K562 (cell line): ENCODE results near the gene P3H4. TPM values are rescaled to one million over a fixed set of nuclear protein-coding genes. Genes with fewer than 3 reads are reported as not detected.

Experiments used
- ATAC-seq: fragments of 200-7000 bp; cut with Tn5 transposase; 3 replicates; pipeline ENCODE4 v1.9.1; 2020; ENCODE audit warnings: moderate library complexity
- BruUV-seq: library from RNA; stranded (reverse); fragments of 400-500 nt; replicated peaks from 2 replicates; lab custom pipeline; 2021; lab: Mats Ljungman, UMichigan
- CTCF ChIA-PET: fragments of 300-600 bp; formaldehyde crosslinking; extraction: SDS; loops from one replicate; lab custom pipeline; 2021; ENCODE audit warnings: low intra/inter-chr PET ratio; lab: Yijun Ruan, JAX
- POLR2A ChIA-PET: fragments of 300-600, 350-650 bp; sonication (Branson Sonifier 250); formaldehyde crosslinking; extraction: SDS; loops from one replicate; lab custom pipeline; 2021; ENCODE audit warnings: antibody characterized with exemption, inconsistent platforms; lab: Yijun Ruan, JAX
- DNase-seq, 4 experiments: peaks; one replicate each; pipeline versions ENCODE4 v3.0.0 to v3.0.0-alpha.2; 2011 to 2018; ENCODE audit warnings: low spot score in 3 of 4, mixed read lengths in 3 of 4; ENCODE audit errors: extremely low read depth in 1 of 4
- FAIRE-seq: peaks from 2 replicates; lab custom pipeline; 2011; peaks lifted over from hg19 to GRCh38; lab: Jason Lieb, UNC
- H2AFZ ChIP-seq: 2 replicates; pipeline ENCODE4 v1.6.0; 2011; ENCODE audit warnings: low read depth, low read length, control low read depth, inconsistent platforms
- H3K27ac ChIP-seq: fragments of 200-600 bp; 3 replicates; pipeline ENCODE4 v1.8.0; 2011; ENCODE audit warnings: low read depth, mild to moderate bottlenecking, control low read depth, inconsistent platforms, low read length, moderate library complexity, mixed read lengths; ENCODE audit errors: extremely low read depth
- H3K27me3 ChIP-seq, 2 experiments: fragments of 300-600 bp in 1 of 2; 2 replicates in 1 of 2; 3 replicates in 1 of 2; pipeline versions ENCODE4 v1.6.0 to v1.8.0; 2011; ENCODE audit warnings: inconsistent platforms in 2 of 2, low read length in 2 of 2, mild to moderate bottlenecking in 1 of 2, mixed read lengths in 1 of 2, moderate library complexity in 1 of 2; ENCODE audit not compliant: control insufficient read depth in 2 of 2, insufficient read depth in 2 of 2
- H3K36me3 ChIP-seq: fragments of 300-600 bp; 3 replicates; pipeline ENCODE4 v1.8.0; 2011; ENCODE audit warnings: mild to moderate bottlenecking, low read length, inconsistent platforms; ENCODE audit not compliant: control insufficient read depth, insufficient read depth
- H3K4me1 ChIP-seq, 2 experiments: fragments of 200-600 bp in 1 of 2; replicated peaks in 1 of 2; 2 replicates in 1 of 2; 3 replicates in 1 of 2; pipeline versions ENCODE4 v1.5.1 to v1.8.0; 2011; ENCODE audit warnings: inconsistent platforms in 2 of 2, low read length in 2 of 2, mild to moderate bottlenecking in 1 of 2, mixed read lengths in 1 of 2, moderate library complexity in 1 of 2; ENCODE audit not compliant: control insufficient read depth in 2 of 2, insufficient read depth in 2 of 2
- H3K4me2 ChIP-seq: 2 replicates; pipeline ENCODE4 v1.6.1; 2011; ENCODE audit warnings: low read length, control low read depth, inconsistent platforms, mixed read lengths; ENCODE audit not compliant: insufficient read depth
- H3K4me3 ChIP-seq: fragments of 200-600 bp; sonication (generic), shearing (Covaris generic); 2 replicates; pipeline ENCODE4 v1.5.1; 2016; ENCODE audit warnings: control low read depth, inconsistent platforms
- H3K79me2 ChIP-seq: fragments of 200-600 bp; 3 replicates; pipeline ENCODE4 v1.8.0; 2011; ENCODE audit warnings: low read length, inconsistent platforms; ENCODE audit not compliant: control insufficient read depth, insufficient read depth
- H3K9ac ChIP-seq, 2 experiments: 2 replicates each; pipeline versions ENCODE4 v1.6.0 to v1.6.1; 2011; ENCODE audit warnings: low read depth in 2 of 2, low read length in 2 of 2, control low read depth in 1 of 2, inconsistent platforms in 1 of 2, mild to moderate bottlenecking in 1 of 2, mixed read lengths in 1 of 2; ENCODE audit not compliant: insufficient read depth in 1 of 2
- H3K9me1 ChIP-seq: one replicate; pipeline ENCODE4 v1.6.0; 2011; ENCODE audit warnings: inconsistent platforms, mild to moderate bottlenecking, low read length, moderate library complexity; ENCODE audit not compliant: control insufficient read depth, insufficient read depth
- H3K9me3 ChIP-seq: replicated peaks from 2 replicates; pipeline ENCODE4 v1.5.1; 2011; ENCODE audit warnings: low read depth, low read length, inconsistent platforms; ENCODE audit not compliant: control insufficient read depth, insufficient read depth
- H4K20me1 ChIP-seq: replicated peaks from 2 replicates; pipeline ENCODE4 v1.6.1; 2011; ENCODE audit warnings: low read length, inconsistent platforms, mixed read lengths; ENCODE audit not compliant: control insufficient read depth, insufficient read depth
- BCLAF1 ChIP-seq, 2 experiments: fragments of 450-650 bp in 1 of 2; IDR thresholded peaks; 2 replicates each; pipeline ENCODE4 v1.6.1; 2011 to 2017; ENCODE audit warnings: low read depth in 2 of 2, antibody characterized with exemption in 1 of 2, borderline replicate concordance in 1 of 2, low read length in 1 of 2, mild to moderate bottlenecking in 1 of 2, mixed read lengths in 1 of 2; ENCODE audit not compliant: control insufficient read depth in 1 of 2
- CHCHD3 ChIP-seq: fragments of 250-450 bp; sonication (Bioruptor Pico); IDR thresholded peaks from 2 replicates; pipeline ENCODE4 v2.1.2; 2022; ENCODE audit warnings: mild to moderate bottlenecking
- HCFC1 ChIP-seq: IDR thresholded peaks from 2 replicates; pipeline ENCODE4 v1.6.1; 2012; ENCODE audit warnings: low read depth, low read length, improper control_type of control experiment
- HDAC8 ChIP-seq: fragments of 450-650 bp; IDR thresholded peaks from 2 replicates; pipeline ENCODE4 v1.6.1; 2016; ENCODE audit warnings: mild to moderate bottlenecking, missing genetic modification characterization, moderate library complexity, missing compliant biosample characterization
- MAFK ChIP-seq: IDR thresholded peaks from 2 replicates; pipeline ENCODE4 v1.6.1; 2011; ENCODE audit warnings: low read length, improper control_type of control experiment
- PHB2 ChIP-seq: fragments of 450-650 bp; IDR thresholded peaks from 2 replicates; pipeline ENCODE4 v1.6.1; 2017; ENCODE audit warnings: low read depth
- SMC3 ChIP-seq: conservative IDR thresholded peaks from 2 replicates; pipeline ENCODE4 v1.6.1; 2011; ENCODE audit warnings: low read depth, low read length, improper control_type of control experiment; ENCODE audit not compliant: insufficient read depth
- ZFP91 ChIP-seq: sonication (generic); formaldehyde crosslinking; IDR thresholded peaks from 2 replicates; pipeline ENCODE4 v1.8.0; 2022; ENCODE audit warnings: mild to moderate bottlenecking, missing genetic modification reagents
- WGBS: fragments of 100-300 bp; shearing (Covaris generic); methylation state at CpG from one replicate; pipeline ENCODE4 v1.1.6; 2016; ENCODE audit warnings: low coverage, mixed read lengths; ENCODE audit not compliant: insufficient coverage; ENCODE audit errors: missing lambda C conversion rate; 5-methylcytosine and 5-hydroxymethylcytosine counted together
- in situ Hi-C: fragments of 300-500 bp; cut with MboI; formaldehyde crosslinking; loops from 4 replicates; pipeline ENCODE4 v1.15.0; 2018; ENCODE audit warnings: inconsistent platforms, mixed read lengths
- intact Hi-C: fragments of 100-400 bp; cut with micrococcal nuclease; formaldehyde crosslinking; loops from 2 replicates; pipeline ENCODE4 v1.14.2; 2022
- polyA plus RNA-seq, 8 experiments: library from polyadenylated mRNA; depleted of rRNA in 4 of 8; stranded (reverse) in 5 of 8; unstranded in 3 of 8; fragments of >200 nt; fragmentation: Nextera tagmentation in 2 of 8; fragmentation: Illumina TruSeq in 1 of 8; extraction: Ambion mirVana in 2 of 8; extraction: Trizol in 1 of 8; gene quantifications; 2 replicates each; pipeline versions ENCODE4 v1.2.1 to v1.2.3, GENCODE V29; 2011 to 2014; ENCODE audit warnings: inconsistent platforms in 1 of 8, missing spikeins in 1 of 8
- total RNA-seq, 7 experiments: library from RNA; depleted of rRNA in 6 of 7; stranded (reverse); fragments of >200 nt in 6 of 7; fragmentation: Illumina TruSeq in 2 of 7; extraction: Trizol in 2 of 7; gene quantifications; 2 replicates each; pipeline versions ENCODE4 v1.2.1 to v1.2.3, GENCODE V29; 2011 to 2021; ENCODE audit warnings: low replicate concordance in 1 of 7

P3H4 gene
- total and polyA plus RNA-seq, 9 of the 15 experiments (the other 6 are each of a cell fraction or from before 2014, with no cell fraction given), result 0.10 to 3.7 (median 1.0) TPM

GRCh38 chr17:41762841-41763240 is 48.9 kb downstream of the P3H4 start:
- ChIA-PET CTCF (no interaction called here), POLR2A (interaction anchor here (0.6 to 1.8 kb wide), 4 partner anchors 14 to 82 kb away, joined by 3 to 7 read pairs (median 3); no protein-coding TSS in a partner anchor)
- Histone ChIP-seq H3K9me3 (no peaks in the 10 kb centered on the region), H3K27me3 (no peaks in the 10 kb centered on the region), H3K79me2 (no peaks in the 10 kb centered on the region), H3K27ac (no peak overlapping the region), H3K4me3 (no peak overlapping the region), H3K9ac (peak overlapping the region in 1 of 2 experiments; percentile 55; a peak in 1 of 4 replicates), H2AFZ (no peak overlapping the region), H3K4me1 (no peaks in the 10 kb centered on the region; a peak in 2 of 5 replicates), H3K4me2 (no peak overlapping the region), H3K36me3 (peaks cover 87% of the 10 kb centered on the region), H4K20me1 (no peaks in the 10 kb centered on the region), H3K9me1 (no peaks in the 10 kb centered on the region)
- WGBS, result 94% methylated on average over 16 of the region's 16 CpGs
- no TSS peak for BruUV-seq
- no peak for ATAC-seq
- intact Hi-C loops (no loop called here), in situ Hi-C loops (no loop called here)
- FAIRE-seq, result no peak
- no peak for TF ChIP-seq SMC3
- no peak for TF ChIP-seq HCFC1
- TF ChIP-seq ZFP91 (CRISPR knock-in tag), result no peak
- no peak for DNase-seq

- FAIRE-seq (no peak), ATAC-seq (no peak), DNase-seq (no peak)
- no peaks in the 10 kb centered on the region for H3K9me3 ChIP-seq
- no peaks in the 10 kb centered on the region for H3K79me2 ChIP-seq
- no TSS peak for BruUV-seq
- ChIA-PET CTCF (no interaction called here), POLR2A (interaction anchor here (0.6 to 1.8 kb wide), 4 partner anchors 14 to 82 kb away, joined by 3 to 7 read pairs (median 3); no protein-coding TSS in a partner anchor)
- in situ Hi-C loops (no loop called here), intact Hi-C loops (no loop called here)
- peaks cover 87% of the 10 kb centered on the region for H3K36me3 ChIP-seq
- H3K4me3 ChIP-seq, result no peak overlapping the region
- WGBS, result 96% methylated on average over 6 of the region's 6 CpGs
- H4K20me1 ChIP-seq, result no peaks in the 10 kb centered on the region
- H3K27me3 ChIP-seq, result no peaks in the 10 kb centered on the region
- peaks cover 0 to 3% of the 10 kb centered on the region in 2 experiments; a peak in 2 of 5 replicates for H3K4me1 ChIP-seq
- H3K27ac ChIP-seq, result no peak overlapping the region
- H3K9ac ChIP-seq, result no peak overlapping the region
- H3K9me1 ChIP-seq, result no peaks in the 10 kb centered on the region
- no peak overlapping the region for H2AFZ ChIP-seq
- no peak overlapping the region for H3K4me2 ChIP-seq
- TF ChIP-seq PHB2, result no peak
- no peak for TF ChIP-seq HDAC8
- TF ChIP-seq BCLAF1 (IDR thresholded peaks at IDR 0.05; ENCODE audit: borderline replicate concordance in 1 of 2, control insufficient read depth in 1 of 2, low read depth in 2 of 2, low read length in 1 of 2), result no peak
- no peak for TF ChIP-seq MAFK
- no peak for TF ChIP-seq CHCHD3
Observed at GRCh38 chr17:41762391-41762790, 49.4 kb downstream of the P3H4 start.
